ENCODE results near the gene COL16A1. TPM values are rescaled to one million over a fixed set of nuclear protein-coding genes. Genes with fewer than 3 reads are reported as not detected.

The COL16A1 gene
- total RNA-seq, 2 experiments from 2014 or later: 0.17 to 0.47 TPM

GRCh38 chr1:31745096-31745945 lies 41.5 kb upstream of the COL16A1 start:
- peak; percentile 71 for DNase-seq
- no peaks in the 10 kb centered on the region for H3K9me3 Mint-ChIP-seq
- CTCF ChIA-PET: interaction anchor here (0.7 to 1.9 kb wide), 18 partner anchors 12 to 179 kb away, joined by 3 to 14 read pairs (median 3); partner anchors contain the start of genes PEF1 and SPOCD1
- no peaks in the 10 kb centered on the region for H3K36me3 Mint-ChIP-seq (ENCODE audit: low read depth)
- intact Hi-C loops (cut with micrococcal nuclease): loop anchor here (1.0 to 2.0 kb wide), 2 partner anchors 31 to 81 kb away; no protein-coding TSS in a partner anchor
- no peaks in the 10 kb centered on the region for H3K27me3 Mint-ChIP-seq (ENCODE audit: low read depth)
- H3K27ac Mint-ChIP-seq: no peak overlapping the region
- no peaks in the 10 kb centered on the region for H3K4me1 Mint-ChIP-seq (ENCODE audit: low read depth)
- no peak overlapping the region for H3K4me3 Mint-ChIP-seq

- CTCF ChIA-PET: interaction anchor here (1.1 to 1.8 kb wide), 5 partner anchors 25 to 178 kb away, joined by 3 to 14 read pairs (median 6); no protein-coding TSS in a partner anchor
- DNase-seq: no peak
- no peaks in the 10 kb centered on the region for H3K9me3 Mint-ChIP-seq
- no peak overlapping the region for H3K4me3 Mint-ChIP-seq
- no peaks in the 10 kb centered on the region for H3K36me3 Mint-ChIP-seq (ENCODE audit: low read depth)
- H3K27me3 Mint-ChIP-seq (ENCODE audit: low read depth): no peaks in the 10 kb centered on the region
- H3K4me1 Mint-ChIP-seq (ENCODE audit: low read depth): peaks cover 5% of the 10 kb centered on the region
- intact Hi-C loops (cut with micrococcal nuclease): loop anchor here (2.0 kb wide), 1 partner anchor 80 kb away; no protein-coding TSS in a partner anchor
- no peak overlapping the region for H3K27ac Mint-ChIP-seq
These were observed 40.5 kb upstream of the COL16A1 start for GRCh38 chr1:31744165-31744888.

GRCh38 chr1:31742462-31743212 lies 38.8 kb upstream of the COL16A1 start:
- H3K27me3 Mint-ChIP-seq (ENCODE audit: low read depth): no peaks in the 10 kb centered on the region
- CTCF ChIA-PET: interaction anchor here (1.1 kb wide), 1 partner anchor 47 kb away, joined by 3 read pairs; no protein-coding TSS in a partner anchor
- H3K36me3 Mint-ChIP-seq (ENCODE audit: low read depth): no peaks in the 10 kb centered on the region
- no peaks in the 10 kb centered on the region for H3K9me3 Mint-ChIP-seq
- no peak for DNase-seq
- no peak overlapping the region for H3K27ac Mint-ChIP-seq
- H3K4me3 Mint-ChIP-seq: no peak overlapping the region
- peaks cover 5% of the 10 kb centered on the region for H3K4me1 Mint-ChIP-seq (ENCODE audit: low read depth)
- intact Hi-C loops (cut with micrococcal nuclease): no loop called here

- intact Hi-C loops (cut with micrococcal nuclease): no loop called here
- Mint-ChIP-seq H3K36me3 (ENCODE audit: low read depth) (no peaks in the 10 kb centered on the region), H3K4me1 (ENCODE audit: low read depth) (peaks cover 9% of the 10 kb centered on the region), H3K9me3 (no peaks in the 10 kb centered on the region), H3K27ac (no peak overlapping the region), H3K27me3 (ENCODE audit: low read depth) (no peaks in the 10 kb centered on the region), H3K4me3 (peak overlapping the region; percentile 5)
- DNase-seq: peak; percentile 71
- CTCF ChIA-PET: no interaction called here
These were observed 35.5 kb upstream of the COL16A1 start for GRCh38 chr1:31739346-31739745.

- CTCF ChIA-PET: no interaction called here
- no peaks in the 10 kb centered on the region for H3K36me3 Mint-ChIP-seq (ENCODE audit: low read depth)
- H3K4me3 Mint-ChIP-seq: no peak overlapping the region
- no peak overlapping the region for H3K27ac Mint-ChIP-seq
- H3K9me3 Mint-ChIP-seq: no peaks in the 10 kb centered on the region
- H3K27me3 Mint-ChIP-seq (ENCODE audit: low read depth): no peaks in the 10 kb centered on the region
- DNase-seq: no peak
- peaks cover 9% of the 10 kb centered on the region for H3K4me1 Mint-ChIP-seq (ENCODE audit: low read depth)
- intact Hi-C loops (cut with micrococcal nuclease): no loop called here
These were observed 32.9 kb upstream of the COL16A1 start for GRCh38 chr1:31736675-31737074.

- H3K36me3 Mint-ChIP-seq (ENCODE audit: low read depth): no peaks in the 10 kb centered on the region
- H3K27me3 Mint-ChIP-seq (ENCODE audit: low read depth): no peaks in the 10 kb centered on the region
- H3K9me3 Mint-ChIP-seq: no peaks in the 10 kb centered on the region
- DNase-seq: no peak
- no peak overlapping the region for H3K27ac Mint-ChIP-seq
- no peak overlapping the region for H3K4me3 Mint-ChIP-seq
- intact Hi-C loops (cut with micrococcal nuclease): no loop called here
- CTCF ChIA-PET: interaction anchor here (0.5 kb wide), 1 partner anchor 85 kb away, joined by 4 read pairs; no protein-coding TSS in a partner anchor
- H3K4me1 Mint-ChIP-seq (ENCODE audit: low read depth): peaks cover 9% of the 10 kb centered on the region
These were observed 31.8 kb upstream of the COL16A1 start for GRCh38 chr1:31735571-31735970.

GRCh38 chr1:31734582-31735107 lies 30.8 kb upstream of the COL16A1 start:
- no peaks in the 10 kb centered on the region for H3K27me3 Mint-ChIP-seq (ENCODE audit: low read depth)
- CTCF ChIA-PET: interaction anchor here (0.9 to 1.4 kb wide), 3 partner anchors 18 to 103 kb away, joined by 3 read pairs; no protein-coding TSS in a partner anchor
- intact Hi-C loops (cut with micrococcal nuclease): no loop called here
- H3K27ac Mint-ChIP-seq: no peak overlapping the region
- DNase-seq: no peak
- H3K4me3 Mint-ChIP-seq: no peak overlapping the region
- H3K9me3 Mint-ChIP-seq: no peaks in the 10 kb centered on the region
- H3K36me3 Mint-ChIP-seq (ENCODE audit: low read depth): no peaks in the 10 kb centered on the region
- H3K4me1 Mint-ChIP-seq (ENCODE audit: low read depth): peaks cover 7% of the 10 kb centered on the region

GRCh38 chr1:31733389-31734219 lies 29.8 kb upstream of the COL16A1 start:
- no peaks in the 10 kb centered on the region for H3K36me3 Mint-ChIP-seq (ENCODE audit: low read depth)
- H3K27me3 Mint-ChIP-seq (ENCODE audit: low read depth): no peaks in the 10 kb centered on the region

GRCh38 chr1:31732751-31733289 lies 29.0 kb upstream of the COL16A1 start:
- Mint-ChIP-seq H3K9me3 (no peaks in the 10 kb centered on the region), H3K4me1 (ENCODE audit: low read depth) (peaks cover 4% of the 10 kb centered on the region), H3K4me3 (no peak overlapping the region), H3K27me3 (ENCODE audit: low read depth) (no peaks in the 10 kb centered on the region), H3K27ac (no peak overlapping the region), H3K36me3 (ENCODE audit: low read depth) (no peaks in the 10 kb centered on the region)
- no peak for DNase-seq
- intact Hi-C loops (cut with micrococcal nuclease): no loop called here
- CTCF ChIA-PET: interaction anchor here (0.5 to 0.6 kb wide), 2 partner anchors 16 to 979 kb away, joined by 3 read pairs; no protein-coding TSS in a partner anchor

More at GRCh38 chr1:31733389-31734219, 29.8 kb upstream of the COL16A1 start:
- DNase-seq: no peak
- CTCF ChIA-PET: interaction anchor here (0.5 to 1.4 kb wide), 4 partner anchors 17 to 979 kb away, joined by 3 read pairs; no protein-coding TSS in a partner anchor
- H3K9me3 Mint-ChIP-seq: no peaks in the 10 kb centered on the region
- H3K4me1 Mint-ChIP-seq (ENCODE audit: low read depth): peaks cover 4% of the 10 kb centered on the region
- no peak overlapping the region for H3K4me3 Mint-ChIP-seq
- H3K27ac Mint-ChIP-seq: no peak overlapping the region
- intact Hi-C loops (cut with micrococcal nuclease): no loop called here

GRCh38 chr1:31732343-31732742 lies 28.5 kb upstream of the COL16A1 start:
- Mint-ChIP-seq H3K27me3 (ENCODE audit: low read depth) (no peaks in the 10 kb centered on the region), H3K4me3 (no peak overlapping the region), H3K36me3 (ENCODE audit: low read depth) (no peaks in the 10 kb centered on the region), H3K9me3 (no peaks in the 10 kb centered on the region), H3K27ac (no peak overlapping the region), H3K4me1 (ENCODE audit: low read depth) (peaks cover 4% of the 10 kb centered on the region)
- intact Hi-C loops (cut with micrococcal nuclease): no loop called here
- DNase-seq: no peak
- CTCF ChIA-PET: no interaction called here

- no peaks in the 10 kb centered on the region for H3K4me1 Mint-ChIP-seq (ENCODE audit: low read depth)
- H3K27me3 Mint-ChIP-seq (ENCODE audit: low read depth): no peaks in the 10 kb centered on the region
- H3K9me3 Mint-ChIP-seq: no peaks in the 10 kb centered on the region
- H3K27ac Mint-ChIP-seq: no peak overlapping the region
- no peak overlapping the region for H3K4me3 Mint-ChIP-seq
- no peaks in the 10 kb centered on the region for H3K36me3 Mint-ChIP-seq (ENCODE audit: low read depth)
- no peak for DNase-seq
- CTCF ChIA-PET: no interaction called here
- intact Hi-C loops (cut with micrococcal nuclease): no loop called here
These were observed 27.3 kb upstream of the COL16A1 start for GRCh38 chr1:31731049-31731565.
